Activated CD4-positive, alpha-beta T cell treated with anti-CD3 and anti-CD28 coated beads, Interleukin-2, amount 50 U/mL, for 16 hours (primary cell): Measurements from ENCODE around the gene CCDC91.
"Not testable (repeated sequence)": the region's sequence is repeated elsewhere in the genome, so short reads cannot be mapped to it uniquely, and the experiment has no call there.

Experiments used
- DNase-seq: peaks from one replicate; pipeline ENCODE4 v3.0.0-alpha.2; 2020

CCDC91 gene

GRCh38 chr12:28476206-28476605, 285.9 kb downstream of the CCDC91 start:
- DNase-seq: not testable (repeated sequence)

GRCh38 chr12:28479097-28479496, 288.8 kb downstream of the CCDC91 start:
- not testable (repeated sequence) for DNase-seq

- no peak for DNase-seq
Observed at GRCh38 chr12:28479683-28480082, 289.4 kb downstream of the CCDC91 start.

GRCh38 chr12:28484156-28484555, 293.9 kb downstream of the CCDC91 start:
- DNase-seq: no peak

- DNase-seq: no peak
Observed at GRCh38 chr12:28486521-28486920, 296.3 kb downstream of the CCDC91 start.

- DNase-seq: no peak
Observed at GRCh38 chr12:28489246-28489645, 299.0 kb downstream of the CCDC91 start.

DNA sequence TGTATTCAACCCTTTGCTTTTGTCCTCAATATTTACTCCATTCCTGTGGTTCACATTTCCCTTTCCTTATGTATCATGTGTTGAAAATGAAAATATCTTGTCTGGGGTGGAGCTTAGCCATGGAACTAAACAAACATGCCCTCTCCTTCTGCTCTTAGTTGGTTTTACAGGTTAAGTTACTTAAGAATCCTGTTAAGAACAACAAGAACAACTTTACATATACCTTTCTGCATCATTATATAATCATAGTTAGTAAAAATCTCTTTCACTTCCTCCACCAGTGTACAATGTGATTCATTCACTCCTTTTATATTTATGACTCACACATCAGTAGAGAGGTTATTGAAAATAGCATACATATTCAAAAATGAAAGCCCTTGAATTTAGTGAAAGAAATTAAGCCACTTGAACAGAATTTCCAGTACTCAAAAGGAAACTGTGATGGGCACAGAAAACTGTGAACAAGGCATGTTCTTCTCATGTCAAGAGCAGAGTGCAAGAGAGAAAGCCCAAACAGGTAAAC, 307.7 kb downstream of the CCDC91 start:
- peak; percentile 66 for DNase-seq

DNA sequence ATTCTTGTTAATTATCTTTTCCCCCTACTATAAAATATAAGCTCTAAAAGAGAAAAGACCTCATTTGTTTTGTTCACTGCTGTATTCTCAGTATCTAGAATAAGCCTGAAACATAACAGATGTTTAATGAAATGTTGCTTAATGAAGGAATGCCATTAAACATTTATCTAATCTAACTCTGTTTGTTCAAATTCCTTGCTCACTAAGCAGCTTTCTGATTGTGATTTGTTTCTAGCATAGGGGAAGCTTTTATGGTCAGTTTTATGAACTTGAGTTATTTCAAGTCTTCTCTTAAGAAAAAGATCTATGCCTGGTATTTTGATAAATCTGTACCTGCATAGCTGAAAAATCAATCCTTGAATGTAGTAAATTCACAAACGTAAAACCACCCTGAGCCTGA, 308.6 kb downstream of the CCDC91 start:
- DNase-seq: no peak

DNA sequence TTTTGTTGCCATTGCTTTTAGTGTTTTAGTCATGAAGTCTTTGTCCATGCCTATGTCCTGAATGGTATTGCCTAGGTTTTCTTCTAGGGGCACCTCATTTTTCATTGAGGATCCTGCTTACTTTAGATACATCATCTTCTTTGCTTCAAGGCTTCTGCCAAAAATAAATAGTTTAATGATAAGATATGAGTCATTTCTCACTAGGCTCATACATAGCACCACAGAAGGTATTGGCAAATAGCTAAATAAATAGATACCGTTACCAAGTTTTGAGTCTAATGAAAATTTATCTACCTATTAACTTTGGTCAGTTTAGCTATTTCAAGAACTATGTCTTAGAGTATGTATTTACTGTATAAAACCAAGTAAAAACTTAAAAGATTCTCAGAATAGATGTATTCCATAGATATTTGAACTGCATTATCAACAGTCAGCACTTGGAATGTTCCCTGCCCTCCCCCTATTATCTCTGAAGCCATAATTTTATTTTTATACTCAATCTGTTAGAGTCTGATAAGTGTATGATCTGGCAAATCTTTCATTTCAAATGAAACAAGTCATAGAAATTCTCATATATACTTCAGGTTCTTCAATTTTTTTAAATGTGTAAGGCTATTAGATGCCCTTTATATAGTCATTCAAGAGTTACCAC, 310.2 kb downstream of the CCDC91 start:
- no peak for DNase-seq

DNA sequence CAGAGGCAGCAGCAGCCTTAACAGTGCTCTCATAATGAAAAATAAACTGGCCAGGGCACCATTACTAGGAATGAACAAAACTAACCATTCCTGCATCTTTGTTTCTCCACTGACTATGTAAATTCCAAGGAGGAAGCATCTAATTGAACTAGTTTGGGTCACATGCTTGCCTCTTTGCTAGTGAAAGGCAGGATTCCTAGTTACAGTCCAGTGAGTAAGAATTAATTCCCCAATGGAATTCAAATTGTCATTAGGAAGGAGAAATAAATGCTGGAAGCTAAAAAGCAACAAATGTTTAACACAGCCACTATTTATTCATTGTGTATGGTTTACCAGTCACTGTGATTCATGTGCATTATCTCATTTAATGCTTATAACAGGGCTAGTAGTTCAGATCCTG, 316.0 kb downstream of the CCDC91 start:
- DNase-seq: no peak

GRCh38 chr12:28507033-28507432, 316.8 kb downstream of the CCDC91 start:
- no peak for DNase-seq

- DNase-seq: no peak
Observed at GRCh38 chr12:28507867-28508266, 317.6 kb downstream of the CCDC91 start.

- DNase-seq: no peak
Observed at GRCh38 chr12:28512406-28512805, 322.1 kb downstream of the CCDC91 start.

GRCh38 chr12:28512876-28513275, 322.6 kb downstream of the CCDC91 start:
- no peak for DNase-seq

GRCh38 chr12:28513983-28514382, 323.7 kb downstream of the CCDC91 start:
- DNase-seq: no peak

- DNase-seq: no peak
Observed at GRCh38 chr12:28517101-28517500, 326.8 kb downstream of the CCDC91 start.

DNA sequence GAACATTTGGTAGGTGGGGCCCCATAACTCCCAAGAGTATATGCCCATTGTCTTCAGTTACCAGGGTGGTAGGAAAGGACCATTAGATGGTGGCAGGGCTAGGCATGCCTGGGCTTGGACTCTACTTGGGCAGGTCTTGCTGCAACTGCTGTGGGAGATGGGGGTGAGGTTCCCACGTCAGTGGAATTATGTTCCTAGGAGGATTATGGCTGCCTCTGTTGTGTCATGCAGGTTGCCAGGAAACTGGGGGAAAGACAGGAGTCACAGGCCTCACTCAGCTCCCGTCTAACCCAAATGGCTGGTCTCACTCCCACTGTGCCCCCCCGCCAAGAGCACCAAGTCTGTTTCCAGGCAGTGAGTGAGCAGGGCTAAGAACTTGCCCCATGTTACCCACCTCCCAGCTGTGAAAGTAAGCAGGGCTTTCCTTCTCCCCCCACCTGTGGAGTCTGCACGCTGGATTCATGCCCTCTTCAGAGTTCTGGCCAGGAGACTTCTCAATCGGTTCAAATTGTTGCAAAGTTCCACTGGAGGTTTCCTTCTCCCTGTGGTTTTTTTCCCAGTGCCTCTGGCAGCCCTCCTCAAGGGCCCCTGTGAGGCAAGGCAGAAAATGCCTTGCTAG, 337.5 kb downstream of the CCDC91 start:
- DNase-seq: no peak

GRCh38 chr12:28535216-28535615, 345.0 kb downstream of the CCDC91 start:
- DNase-seq: no peak

DNA sequence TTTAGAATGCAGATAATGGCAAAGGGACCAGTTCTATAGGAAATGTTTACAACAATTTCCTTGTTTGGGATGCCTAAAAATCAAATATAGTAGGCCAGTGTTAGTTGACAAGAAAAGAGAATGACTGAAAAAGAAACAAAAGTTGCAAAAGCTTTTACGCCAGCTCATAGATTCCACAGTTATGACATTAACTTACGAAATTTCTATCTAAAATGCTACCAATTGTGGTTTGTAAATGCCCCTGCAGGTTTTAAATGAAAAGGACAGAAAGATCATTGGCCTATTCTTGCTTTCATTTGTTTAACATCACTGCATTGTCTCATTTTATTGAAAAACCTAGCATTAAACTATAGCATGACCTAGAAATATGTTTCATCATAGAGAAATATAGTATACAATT, 345.8 kb downstream of the CCDC91 start:
- peak; percentile 62 for DNase-seq

- DNase-seq: no peak
Observed at GRCh38 chr12:28537474-28537873, 347.2 kb downstream of the CCDC91 start.

DNA sequence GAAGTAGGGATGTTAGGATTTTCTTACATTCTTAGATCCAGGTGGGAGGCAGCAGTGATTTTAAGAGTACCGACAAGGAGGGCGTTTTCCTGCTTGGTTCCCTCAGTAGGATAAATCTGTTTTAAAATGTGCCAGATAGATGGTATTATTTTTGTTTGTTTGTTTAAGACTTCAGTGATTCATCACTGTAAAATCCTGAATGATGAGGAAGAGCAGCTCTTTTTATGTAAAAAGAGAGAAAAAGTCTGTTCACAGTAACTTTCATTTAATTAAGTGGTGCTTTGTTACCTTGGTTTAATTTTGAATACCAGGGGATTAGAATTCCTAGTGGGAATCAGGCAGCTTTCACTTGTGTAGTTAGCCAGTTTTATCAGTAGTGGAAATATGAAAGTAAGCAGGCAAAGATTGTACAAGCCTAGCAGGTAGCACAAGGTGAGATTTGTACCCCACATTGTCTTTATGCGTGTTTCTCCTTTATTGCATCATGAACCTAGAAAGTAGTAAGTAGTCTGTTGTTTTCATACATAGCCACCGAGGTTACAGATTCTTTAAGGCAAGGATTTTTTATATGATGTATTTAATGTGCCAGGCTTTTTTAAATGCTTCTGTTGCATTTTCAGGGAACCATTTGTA, 349.6 kb downstream of the CCDC91 start:
- DNase-seq: no peak

DNA sequence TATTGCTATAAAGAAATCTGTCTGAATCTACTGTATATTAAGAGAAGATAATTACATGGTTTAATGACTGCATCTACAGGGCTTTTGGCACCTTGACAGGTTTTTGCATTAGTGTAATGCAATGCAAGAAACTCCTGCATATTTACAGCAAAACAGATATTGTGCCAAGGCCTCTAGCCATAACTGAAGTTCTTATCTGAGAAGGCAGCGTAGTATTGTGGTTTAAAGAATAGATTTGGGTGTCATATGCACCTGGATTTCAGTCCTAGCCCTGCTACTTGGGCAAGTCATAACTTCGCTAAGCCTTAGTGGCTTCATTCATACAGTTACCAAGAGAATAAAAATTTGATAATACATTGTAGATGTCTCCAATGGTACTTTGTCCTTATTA, 350.1 kb downstream of the CCDC91 start:
- DNase-seq: no peak

- peak; percentile 33 for DNase-seq
Observed at GRCh38 chr12:28543021-28543890, 353.0 kb downstream of the CCDC91 start.
